GM18870 (cell line): Measurements from ENCODE around the gene FABP3.

Source experiments
- ATAC-seq: cut with Tn5 transposase; IDR thresholded peaks from one replicate; pipeline ENCODE4 v1.9.1; 2021; ENCODE audit warnings: moderate library complexity; ENCODE audit not compliant: unreplicated experiment

Gene FABP3

DNA sequence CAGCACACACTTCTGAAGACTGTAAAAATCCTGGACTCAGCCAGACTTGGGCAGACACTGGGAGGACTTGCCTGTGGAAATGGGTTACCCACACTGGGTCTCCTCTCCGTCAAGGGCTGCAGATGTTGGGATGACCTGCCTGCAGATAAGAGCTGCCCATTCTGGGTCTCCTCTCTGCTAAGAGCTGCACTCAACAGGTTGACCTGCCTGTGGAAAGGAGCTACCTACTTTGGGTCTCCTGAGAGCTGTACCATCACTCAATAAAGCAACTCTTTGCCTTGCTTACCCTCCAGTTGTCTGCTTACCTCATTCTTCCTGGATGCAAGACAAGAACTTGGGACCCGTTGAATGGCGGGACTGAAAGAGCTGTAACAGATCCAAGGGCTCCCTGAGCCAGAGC, 47.9 kb downstream of the FABP3 start:
- ATAC-seq = no peak

DNA sequence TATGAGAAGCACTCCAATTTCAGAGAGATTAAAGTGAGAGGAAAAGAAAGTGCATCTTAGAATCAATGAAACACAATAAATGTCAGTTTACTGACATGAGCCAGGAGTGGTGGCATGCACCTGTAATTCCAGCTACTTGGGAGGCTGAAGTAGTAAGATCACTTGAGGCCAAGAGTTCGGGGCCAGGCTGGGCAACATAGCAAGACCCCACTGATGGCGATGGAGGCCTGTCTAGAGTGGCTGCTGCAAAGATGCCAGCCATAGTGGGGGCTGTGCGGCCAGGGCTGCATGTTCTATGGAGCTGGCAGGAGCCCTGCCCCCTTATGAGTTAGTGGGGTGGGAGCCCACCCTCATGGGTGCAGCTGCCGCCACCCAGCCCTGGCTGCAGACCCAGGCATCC, 48.8 kb downstream of the FABP3 start:
- no peak for ATAC-seq

DNA sequence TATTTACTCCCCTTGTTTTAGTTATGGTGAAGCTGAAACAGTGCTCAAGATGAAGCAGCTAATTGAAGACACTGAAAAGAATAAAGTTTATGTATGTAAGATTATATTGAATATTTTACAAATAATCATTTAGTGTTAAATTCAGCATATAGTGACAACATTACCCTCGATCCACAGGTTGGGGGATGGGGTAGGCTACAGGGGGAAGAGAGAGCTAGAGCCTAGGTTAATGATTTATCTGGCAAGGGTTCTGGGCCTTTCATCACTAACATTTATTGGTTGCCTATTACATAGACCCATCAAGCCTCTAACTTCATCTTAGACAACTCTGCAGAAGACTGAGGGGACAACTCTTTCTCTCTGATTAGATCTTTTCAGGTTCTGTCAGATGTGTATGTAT, 54.7 kb downstream of the FABP3 start:
- no peak for ATAC-seq

DNA sequence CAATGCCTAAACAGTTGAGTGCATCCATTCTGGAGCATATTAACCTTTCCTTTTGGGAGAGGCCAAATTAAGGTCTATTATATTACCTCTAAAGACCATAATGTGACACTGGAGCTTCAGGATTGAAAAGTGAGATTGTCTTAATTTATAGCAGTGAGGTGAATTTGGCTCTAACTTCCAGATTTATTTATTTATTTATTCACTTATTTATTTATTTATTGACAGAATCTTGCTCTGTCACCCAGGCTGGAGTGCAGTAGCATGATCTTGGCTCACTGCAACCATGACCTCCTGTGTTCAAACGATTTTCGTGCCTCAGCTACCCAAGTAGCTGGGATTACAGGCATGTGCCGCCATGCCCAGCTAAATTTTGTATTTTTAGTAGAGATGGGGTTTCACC, 57.0 kb downstream of the FABP3 start:
- ATAC-seq = no peak
